Liver (tissue), 9 donors: ENCODE results near the gene ENOSF1. TPM values are rescaled to one million over a fixed set of nuclear protein-coding genes. Genes with fewer than 3 reads are reported as not detected.

Experiments
- DNase-seq: peaks from one replicate; pipeline ENCODE4 v3.0.0-alpha.2; 2017; ENCODE audit warnings: low spot score
- H3K27ac ChIP-seq, 2 donors: one replicate each; pipeline ENCODE4 v1.7.0; 2013; ENCODE audit warnings: inconsistent platforms in 2 of 2, low read length in 2 of 2, control low read depth in 1 of 2, low read depth in 1 of 2, mild to moderate bottlenecking in 1 of 2
- H3K27me3 ChIP-seq, 4 donors: one replicate each; pipeline versions ENCODE4 v1.6.1 to v1.7.0; 2013; ENCODE audit warnings: low read length in 3 of 4, inconsistent platforms in 1 of 4, mild to moderate bottlenecking in 1 of 4, moderate library complexity in 1 of 4; ENCODE audit not compliant: control insufficient read depth in 4 of 4, insufficient read depth in 4 of 4
- H3K36me3 ChIP-seq, 4 donors: one replicate each; pipeline versions ENCODE4 v1.6.1 to v1.7.0; 2013; ENCODE audit warnings: low read length in 3 of 4, mild to moderate bottlenecking in 3 of 4, low read depth in 1 of 4, moderate library complexity in 1 of 4; ENCODE audit not compliant: control insufficient read depth in 4 of 4, insufficient read depth in 3 of 4
- H3K4me1 ChIP-seq, 4 donors: one replicate each; pipeline versions ENCODE4 v1.6.1 to v1.7.0; 2013; ENCODE audit warnings: low read length in 3 of 4, mild to moderate bottlenecking in 3 of 4, moderate library complexity in 1 of 4; ENCODE audit not compliant: control insufficient read depth in 4 of 4, insufficient read depth in 4 of 4
- H3K4me3 ChIP-seq, 3 donors: one replicate each; pipeline versions ENCODE4 v1.6.1 to v1.7.0; 2013; ENCODE audit warnings: low read length in 3 of 3, control low read depth in 1 of 3, low read depth in 1 of 3, mild to moderate bottlenecking in 1 of 3
- H3K9ac ChIP-seq, 2 donors: one replicate each; pipeline ENCODE4 v1.7.0; 2013; ENCODE audit warnings: low read length in 2 of 2, mild to moderate bottlenecking in 2 of 2, moderate library complexity in 2 of 2, control low read depth in 1 of 2, low read depth in 1 of 2
- H3K9me3 ChIP-seq, 4 donors: one replicate each; pipeline versions ENCODE4 v1.6.1 to v1.7.0; 2013; ENCODE audit warnings: low read length in 3 of 4; ENCODE audit not compliant: control insufficient read depth in 4 of 4
- ATF3 ChIP-seq: IDR thresholded peaks from 2 replicates; pipeline ENCODE4 v1.6.1; 2016; ENCODE audit warnings: antibody characterized with exemption
- CTCF ChIP-seq: fragments of 150-350 bp; IDR thresholded peaks from 2 replicates; pipeline ENCODE4 v1.5.1; 2017; ENCODE audit warnings: improper control_type of control experiment, low read depth, low read length; ENCODE audit not compliant: missing input control
- EGR1 ChIP-seq, 2 donors: IDR thresholded peaks; 2 replicates each; pipeline ENCODE4 v1.6.1; 2016 to 2018; ENCODE audit warnings: antibody characterized with exemption in 2 of 2, low read depth in 2 of 2
- FOXA1 ChIP-seq: IDR thresholded peaks from 2 replicates; pipeline ENCODE4 v1.6.1; 2016; ENCODE audit warnings: antibody characterized with exemption
- FOXA2 ChIP-seq: IDR thresholded peaks from 2 replicates; pipeline ENCODE4 v1.6.1; 2016; ENCODE audit warnings: antibody characterized with exemption
- GABPA ChIP-seq, 2 donors: IDR thresholded peaks in 1 of 2; conservative IDR thresholded peaks in 1 of 2; 2 replicates each; pipeline ENCODE4 v1.6.1; 2016; ENCODE audit warnings: antibody characterized with exemption in 2 of 2, mild to moderate bottlenecking in 1 of 2, moderate library complexity in 1 of 2
- HNF4A ChIP-seq, 2 donors: conservative IDR thresholded peaks; 2 replicates each; pipeline ENCODE4 v1.6.1; 2016; ENCODE audit warnings: antibody characterized with exemption in 2 of 2, mild to moderate bottlenecking in 2 of 2
- HNF4G ChIP-seq: IDR thresholded peaks from 2 replicates; pipeline ENCODE4 v1.6.1; 2016; ENCODE audit warnings: antibody characterized with exemption
- JUND ChIP-seq, 2 donors: IDR thresholded peaks; 2 replicates each; pipeline ENCODE4 v1.6.1; 2016; ENCODE audit warnings: antibody characterized with exemption in 2 of 2
- NR2F2 ChIP-seq: IDR thresholded peaks from 2 replicates; pipeline ENCODE4 v1.6.1; 2016; ENCODE audit warnings: antibody characterized with exemption
- RAD21 ChIP-seq, 2 donors: IDR thresholded peaks; 2 replicates each; pipeline ENCODE4 v1.6.1; 2016; ENCODE audit warnings: antibody characterized with exemption in 2 of 2, mild to moderate bottlenecking in 2 of 2
- REST ChIP-seq: IDR thresholded peaks from 2 replicates; pipeline ENCODE4 v1.6.1; 2016; ENCODE audit warnings: antibody characterized with exemption, mild to moderate bottlenecking
- RXRA ChIP-seq, 2 donors: IDR thresholded peaks; 2 replicates each; pipeline ENCODE4 v1.6.1; 2017 to 2018; ENCODE audit warnings: antibody characterized with exemption in 2 of 2, mild to moderate bottlenecking in 1 of 2
- SP1 ChIP-seq: IDR thresholded peaks from 2 replicates; pipeline ENCODE4 v1.6.1; 2018; ENCODE audit warnings: antibody characterized with exemption, mild to moderate bottlenecking
- TAF1 ChIP-seq: conservative IDR thresholded peaks from 2 replicates; pipeline ENCODE4 v1.6.1; 2016; ENCODE audit warnings: antibody characterized with exemption, mild to moderate bottlenecking
- YY1 ChIP-seq: IDR thresholded peaks from 2 replicates; pipeline ENCODE4 v1.6.1; 2016; ENCODE audit warnings: antibody characterized with exemption, mild to moderate bottlenecking
- ZBTB33 ChIP-seq: IDR thresholded peaks from 2 replicates; pipeline ENCODE4 v1.6.1; 2016; ENCODE audit warnings: antibody characterized with exemption
- WGBS: extraction: QIAGEN DNeasy Blood & Tissue Kit; methylation state at CpG from one replicate; pipeline ENCODE4 v1.1.7; 2013; 5-methylcytosine and 5-hydroxymethylcytosine counted together
- polyA plus RNA-seq, 2 donors: library from polyadenylated mRNA; stranded (reverse) in 1 of 2; unstranded in 1 of 2; fragments of 200-250 nt in 1 of 2; fragments of >200 nt in 1 of 2; fragmentation: Nextera tagmentation in 1 of 2; extraction: Ambion mirVana in 1 of 2; gene quantifications; one replicate each; pipeline versions ENCODE4 v1.2.1 to v1.2.3, GENCODE V29; 2013 to 2015
- total RNA-seq, 2 donors: library from RNA; depleted of rRNA; stranded (reverse); fragments of >200 nt; gene quantifications; one replicate each; pipeline ENCODE4 v1.2.3, GENCODE V29; 2014
- TF ChIP-seq, protein P1 (sequence below): IDR thresholded peaks from 2 replicates; pipeline ENCODE4 v1.6.1; 2016; ENCODE audit warnings: antibody characterized with exemption
- donor health status: healthy.
- donor health status: healthy.
- donor health status: healthy.
- donor health status: healthy.
- donor health status: healthy.

Gene ENOSF1
- total and polyA plus RNA-seq, 4 donors: 34.0 to 96.1 (median 53.6) TPM

DNA sequence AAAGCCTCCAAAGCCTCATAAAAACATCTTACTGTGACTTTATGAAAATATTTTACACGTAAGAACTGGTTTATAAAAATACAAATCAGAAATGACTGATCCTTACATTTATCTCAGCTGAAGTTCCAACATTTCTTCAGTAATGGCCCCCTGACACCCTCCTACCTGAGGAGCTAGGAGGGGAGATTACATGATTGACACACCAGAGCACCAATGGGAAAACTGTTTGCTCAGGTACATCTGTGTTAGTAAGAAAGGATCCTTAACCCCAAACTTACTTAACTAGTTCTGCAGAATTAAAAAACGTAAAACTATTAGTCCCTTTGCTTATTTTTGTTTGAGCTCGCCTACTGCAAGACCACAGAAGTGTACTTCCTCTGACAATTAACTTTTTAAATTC is 27.0 kb downstream of the ENOSF1 start:
- peaks cover 7 to 49% (median 25%) of the 10 kb centered on the region in 4 donors for H3K36me3 ChIP-seq
- H3K4me3 ChIP-seq: no peak overlapping the region
- no peak overlapping the region for H3K9ac ChIP-seq
- peaks cover 7 to 10% (median 8%) of the 10 kb centered on the region in 4 donors for H3K4me1 ChIP-seq
- H3K27ac ChIP-seq: no peak overlapping the region
- H3K9me3 ChIP-seq: no peaks in the 10 kb centered on the region
- TF ChIP-seq RAD21 (IDR thresholded peaks at IDR 0.05): no peak
- TF ChIP-seq NR2F2: no peak
- no peak for TF ChIP-seq FOXA2
- TF ChIP-seq, protein P1, sequence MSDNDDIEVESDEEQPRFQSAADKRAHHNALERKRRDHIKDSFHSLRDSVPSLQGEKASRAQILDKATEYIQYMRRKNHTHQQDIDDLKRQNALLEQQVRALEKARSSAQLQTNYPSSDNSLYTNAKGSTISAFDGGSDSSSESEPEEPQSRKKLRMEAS: no peak
- TF ChIP-seq RXRA (IDR thresholded peaks at IDR 0.05): no peak
- no peak for TF ChIP-seq TAF1
- no peak for TF ChIP-seq HNF4G
- TF ChIP-seq SP1: no peak
- no peak for TF ChIP-seq JUND (IDR thresholded peaks at IDR 0.05)
- no peak for TF ChIP-seq YY1
- TF ChIP-seq CTCF: no peak
- no peak for TF ChIP-seq ZBTB33
- no peak for TF ChIP-seq REST
- no peak for TF ChIP-seq EGR1 (IDR thresholded peaks at IDR 0.05; ENCODE audit: low read depth in 2 of 2)
- no peak for TF ChIP-seq ATF3
- no peak for TF ChIP-seq HNF4A (conservative IDR thresholded peaks at IDR 0.05)
- TF ChIP-seq GABPA (IDR thresholded peaks at IDR 0.05 in 1 of 2, conservative IDR thresholded peaks at IDR 0.05 in 1 of 2): no peak
- TF ChIP-seq FOXA1: no peak
- no peak for DNase-seq
- H3K27me3 ChIP-seq: no peaks in the 10 kb centered on the region
- WGBS: 93% methylated on average over 3 of the region's 3 CpGs
